ENCODE data around the gene MUL1. TPM values are rescaled to one million over a fixed set of nuclear protein-coding genes. Genes with fewer than 3 reads are reported as not detected.

The MUL1 gene
- total RNA-seq, 1 experiment from 2014 or later = 21.9 TPM

DNA sequence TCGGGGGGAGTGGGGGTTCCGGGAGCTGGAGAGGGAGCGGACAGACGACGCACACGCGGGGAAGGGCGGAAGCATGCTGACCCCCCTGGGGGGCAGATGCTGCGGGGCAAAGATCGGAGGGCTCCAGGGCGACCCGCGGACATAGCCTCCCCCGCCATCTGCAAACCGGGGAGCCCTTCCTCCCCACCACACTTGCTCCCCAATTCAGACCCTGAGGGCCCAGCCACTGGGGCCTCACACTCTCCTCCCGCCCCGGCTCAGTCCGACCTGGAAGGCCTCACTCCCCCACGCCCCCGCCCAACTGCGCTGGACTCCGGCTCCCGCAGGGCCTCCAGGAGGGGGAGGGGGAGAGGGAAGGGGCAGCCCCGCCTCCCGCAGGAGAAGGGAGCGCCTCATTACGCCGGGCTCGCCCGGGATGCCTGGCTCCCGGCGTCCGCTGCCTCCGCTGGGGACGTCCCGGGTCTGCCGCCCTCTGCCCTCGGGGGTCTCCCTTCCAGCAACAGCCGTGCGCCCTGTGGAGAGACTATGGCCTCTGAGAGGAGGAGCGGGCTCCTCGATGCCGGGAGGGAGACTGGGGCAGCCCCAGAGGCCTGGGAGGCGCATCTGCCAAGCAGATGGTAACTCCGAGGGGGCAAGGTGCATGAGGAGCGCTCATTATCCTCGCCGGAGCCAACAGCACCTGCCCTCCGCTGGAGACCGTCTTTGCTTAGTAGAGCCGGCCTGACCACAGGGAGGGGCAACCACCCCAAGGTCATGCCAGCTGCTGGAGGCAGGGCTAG is 21.3 kb downstream of the MUL1 start (continued):
- TF ChIP-seq, protein P1, sequence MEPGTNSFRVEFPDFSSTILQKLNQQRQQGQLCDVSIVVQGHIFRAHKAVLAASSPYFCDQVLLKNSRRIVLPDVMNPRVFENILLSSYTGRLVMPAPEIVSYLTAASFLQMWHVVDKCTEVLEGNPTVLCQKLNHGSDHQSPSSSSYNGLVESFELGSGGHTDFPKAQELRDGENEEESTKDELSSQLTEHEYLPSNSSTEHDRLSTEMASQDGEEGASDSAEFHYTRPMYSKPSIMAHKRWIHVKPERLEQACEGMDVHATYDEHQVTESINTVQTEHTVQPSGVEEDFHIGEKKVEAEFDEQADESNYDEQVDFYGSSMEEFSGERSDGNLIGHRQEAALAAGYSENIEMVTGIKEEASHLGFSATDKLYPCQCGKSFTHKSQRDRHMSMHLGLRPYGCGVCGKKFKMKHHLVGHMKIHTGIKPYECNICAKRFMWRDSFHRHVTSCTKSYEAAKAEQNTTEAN (CRISPR knock-in tag; IDR thresholded peaks at IDR 0.05) = no peak; the same call in 1 of the 2 replicates
- no peak for TF ChIP-seq NR2C2 (CRISPR knock-in tag; IDR thresholded peaks at IDR 0.05)
- TF ChIP-seq ZNF317 (CRISPR knock-in tag; IDR thresholded peaks at IDR 0.05; ENCODE audit: borderline replicate concordance, low read depth) = no peak
- peak; percentile 5; the same call in 1 of the 2 replicates for TF ChIP-seq FOXK1 (CRISPR knock-in tag; IDR thresholded peaks at IDR 0.05)
- TF ChIP-seq, protein P2, sequence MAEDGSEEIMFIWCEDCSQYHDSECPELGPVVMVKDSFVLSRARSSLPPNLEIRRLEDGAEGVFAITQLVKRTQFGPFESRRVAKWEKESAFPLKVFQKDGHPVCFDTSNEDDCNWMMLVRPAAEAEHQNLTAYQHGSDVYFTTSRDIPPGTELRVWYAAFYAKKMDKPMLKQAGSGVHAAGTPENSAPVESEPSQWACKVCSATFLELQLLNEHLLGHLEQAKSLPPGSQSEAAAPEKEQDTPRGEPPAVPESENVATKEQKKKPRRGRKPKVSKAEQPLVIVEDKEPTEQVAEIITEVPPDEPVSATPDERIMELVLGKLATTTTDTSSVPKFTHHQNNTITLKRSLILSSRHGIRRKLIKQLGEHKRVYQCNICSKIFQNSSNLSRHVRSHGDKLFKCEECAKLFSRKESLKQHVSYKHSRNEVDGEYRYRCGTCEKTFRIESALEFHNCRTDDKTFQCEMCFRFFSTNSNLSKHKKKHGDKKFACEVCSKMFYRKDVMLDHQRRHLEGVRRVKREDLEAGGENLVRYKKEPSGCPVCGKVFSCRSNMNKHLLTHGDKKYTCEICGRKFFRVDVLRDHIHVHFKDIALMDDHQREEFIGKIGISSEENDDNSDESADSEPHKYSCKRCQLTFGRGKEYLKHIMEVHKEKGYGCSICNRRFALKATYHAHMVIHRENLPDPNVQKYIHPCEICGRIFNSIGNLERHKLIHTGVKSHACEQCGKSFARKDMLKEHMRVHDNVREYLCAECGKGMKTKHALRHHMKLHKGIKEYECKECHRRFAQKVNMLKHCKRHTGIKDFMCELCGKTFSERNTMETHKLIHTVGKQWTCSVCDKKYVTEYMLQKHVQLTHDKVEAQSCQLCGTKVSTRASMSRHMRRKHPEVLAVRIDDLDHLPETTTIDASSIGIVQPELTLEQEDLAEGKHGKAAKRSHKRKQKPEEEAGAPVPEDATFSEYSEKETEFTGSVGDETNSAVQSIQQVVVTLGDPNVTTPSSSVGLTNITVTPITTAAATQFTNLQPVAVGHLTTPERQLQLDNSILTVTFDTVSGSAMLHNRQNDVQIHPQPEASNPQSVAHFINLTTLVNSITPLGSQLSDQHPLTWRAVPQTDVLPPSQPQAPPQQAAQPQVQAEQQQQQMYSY (CRISPR knock-in tag; IDR thresholded peaks at IDR 0.05) = no peak
- TF ChIP-seq OVOL2 (CRISPR knock-in tag; IDR thresholded peaks at IDR 0.05; ENCODE audit: borderline replicate concordance) = no peak
- TF ChIP-seq, protein P3, sequence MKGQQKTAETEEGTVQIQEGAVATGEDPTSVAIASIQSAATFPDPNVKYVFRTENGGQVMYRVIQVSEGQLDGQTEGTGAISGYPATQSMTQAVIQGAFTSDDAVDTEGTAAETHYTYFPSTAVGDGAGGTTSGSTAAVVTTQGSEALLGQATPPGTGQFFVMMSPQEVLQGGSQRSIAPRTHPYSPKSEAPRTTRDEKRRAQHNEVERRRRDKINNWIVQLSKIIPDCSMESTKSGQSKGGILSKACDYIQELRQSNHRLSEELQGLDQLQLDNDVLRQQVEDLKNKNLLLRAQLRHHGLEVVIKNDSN (CRISPR knock-in tag; IDR thresholded peaks at IDR 0.05) = no peak
- TF ChIP-seq, protein P4, sequence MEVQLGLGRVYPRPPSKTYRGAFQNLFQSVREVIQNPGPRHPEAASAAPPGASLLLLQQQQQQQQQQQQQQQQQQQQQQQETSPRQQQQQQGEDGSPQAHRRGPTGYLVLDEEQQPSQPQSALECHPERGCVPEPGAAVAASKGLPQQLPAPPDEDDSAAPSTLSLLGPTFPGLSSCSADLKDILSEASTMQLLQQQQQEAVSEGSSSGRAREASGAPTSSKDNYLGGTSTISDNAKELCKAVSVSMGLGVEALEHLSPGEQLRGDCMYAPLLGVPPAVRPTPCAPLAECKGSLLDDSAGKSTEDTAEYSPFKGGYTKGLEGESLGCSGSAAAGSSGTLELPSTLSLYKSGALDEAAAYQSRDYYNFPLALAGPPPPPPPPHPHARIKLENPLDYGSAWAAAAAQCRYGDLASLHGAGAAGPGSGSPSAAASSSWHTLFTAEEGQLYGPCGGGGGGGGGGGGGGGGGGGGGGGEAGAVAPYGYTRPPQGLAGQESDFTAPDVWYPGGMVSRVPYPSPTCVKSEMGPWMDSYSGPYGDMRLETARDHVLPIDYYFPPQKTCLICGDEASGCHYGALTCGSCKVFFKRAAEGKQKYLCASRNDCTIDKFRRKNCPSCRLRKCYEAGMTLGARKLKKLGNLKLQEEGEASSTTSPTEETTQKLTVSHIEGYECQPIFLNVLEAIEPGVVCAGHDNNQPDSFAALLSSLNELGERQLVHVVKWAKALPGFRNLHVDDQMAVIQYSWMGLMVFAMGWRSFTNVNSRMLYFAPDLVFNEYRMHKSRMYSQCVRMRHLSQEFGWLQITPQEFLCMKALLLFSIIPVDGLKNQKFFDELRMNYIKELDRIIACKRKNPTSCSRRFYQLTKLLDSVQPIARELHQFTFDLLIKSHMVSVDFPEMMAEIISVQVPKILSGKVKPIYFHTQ (CRISPR knock-in tag; IDR thresholded peaks at IDR 0.05) = no peak
- TF ChIP-seq, protein P5, sequence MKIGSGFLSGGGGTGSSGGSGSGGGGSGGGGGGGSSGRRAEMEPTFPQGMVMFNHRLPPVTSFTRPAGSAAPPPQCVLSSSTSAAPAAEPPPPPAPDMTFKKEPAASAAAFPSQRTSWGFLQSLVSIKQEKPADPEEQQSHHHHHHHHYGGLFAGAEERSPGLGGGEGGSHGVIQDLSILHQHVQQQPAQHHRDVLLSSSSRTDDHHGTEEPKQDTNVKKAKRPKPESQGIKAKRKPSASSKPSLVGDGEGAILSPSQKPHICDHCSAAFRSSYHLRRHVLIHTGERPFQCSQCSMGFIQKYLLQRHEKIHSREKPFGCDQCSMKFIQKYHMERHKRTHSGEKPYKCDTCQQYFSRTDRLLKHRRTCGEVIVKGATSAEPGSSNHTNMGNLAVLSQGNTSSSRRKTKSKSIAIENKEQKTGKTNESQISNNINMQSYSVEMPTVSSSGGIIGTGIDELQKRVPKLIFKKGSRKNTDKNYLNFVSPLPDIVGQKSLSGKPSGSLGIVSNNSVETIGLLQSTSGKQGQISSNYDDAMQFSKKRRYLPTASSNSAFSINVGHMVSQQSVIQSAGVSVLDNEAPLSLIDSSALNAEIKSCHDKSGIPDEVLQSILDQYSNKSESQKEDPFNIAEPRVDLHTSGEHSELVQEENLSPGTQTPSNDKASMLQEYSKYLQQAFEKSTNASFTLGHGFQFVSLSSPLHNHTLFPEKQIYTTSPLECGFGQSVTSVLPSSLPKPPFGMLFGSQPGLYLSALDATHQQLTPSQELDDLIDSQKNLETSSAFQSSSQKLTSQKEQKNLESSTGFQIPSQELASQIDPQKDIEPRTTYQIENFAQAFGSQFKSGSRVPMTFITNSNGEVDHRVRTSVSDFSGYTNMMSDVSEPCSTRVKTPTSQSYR (CRISPR knock-in tag; IDR thresholded peaks at IDR 0.05) = peak; percentile 76; the same call in 1 of the 2 replicates
- no peak for TF ChIP-seq IRF2 (CRISPR knock-in tag; IDR thresholded peaks at IDR 0.05; ENCODE audit: borderline replicate concordance, low read depth)
- TF ChIP-seq, protein P6, sequence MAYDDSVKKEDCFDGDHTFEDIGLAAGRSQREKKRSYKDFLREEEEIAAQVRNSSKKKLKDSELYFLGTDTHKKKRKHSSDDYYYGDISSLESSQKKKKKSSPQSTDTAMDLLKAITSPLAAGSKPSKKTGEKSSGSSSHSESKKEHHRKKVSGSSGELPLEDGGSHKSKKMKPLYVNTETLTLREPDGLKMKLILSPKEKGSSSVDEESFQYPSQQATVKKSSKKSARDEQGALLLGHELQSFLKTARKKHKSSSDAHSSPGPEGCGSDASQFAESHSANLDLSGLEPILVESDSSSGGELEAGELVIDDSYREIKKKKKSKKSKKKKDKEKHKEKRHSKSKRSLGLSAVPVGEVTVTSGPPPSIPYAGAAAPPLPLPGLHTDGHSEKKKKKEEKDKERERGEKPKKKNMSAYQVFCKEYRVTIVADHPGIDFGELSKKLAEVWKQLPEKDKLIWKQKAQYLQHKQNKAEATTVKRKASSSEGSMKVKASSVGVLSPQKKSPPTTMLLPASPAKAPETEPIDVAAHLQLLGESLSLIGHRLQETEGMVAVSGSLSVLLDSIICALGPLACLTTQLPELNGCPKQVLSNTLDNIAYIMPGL (CRISPR knock-in tag; IDR thresholded peaks at IDR 0.05) = no peak
- no peak for TF ChIP-seq ELF4 (CRISPR knock-in tag; IDR thresholded peaks at IDR 0.05; ENCODE audit: low read depth)
- TF ChIP-seq NFE2L1 (CRISPR knock-in tag; IDR thresholded peaks at IDR 0.05) = no peak
- TF ChIP-seq ZNF396 (CRISPR knock-in tag; IDR thresholded peaks at IDR 0.05; ENCODE audit: borderline replicate concordance) = no peak
- TF ChIP-seq ZNF423 (CRISPR knock-in tag; IDR thresholded peaks at IDR 0.05) = peak; percentile 43; the same call in 1 of the 2 replicates
- TF ChIP-seq TEAD4 (CRISPR knock-in tag; IDR thresholded peaks at IDR 0.05) = no peak
- no peak for TF ChIP-seq RELA (CRISPR knock-in tag; IDR thresholded peaks at IDR 0.05; ENCODE audit: borderline replicate concordance)
- TF ChIP-seq ZNF121 (CRISPR knock-in tag; IDR thresholded peaks at IDR 0.05) = no peak
- peak; percentile 78; the same call in 1 of the 2 replicates for TF ChIP-seq FOXP1 (CRISPR knock-in tag; IDR thresholded peaks at IDR 0.05; ENCODE audit: borderline replicate concordance)
- TF ChIP-seq CREM (CRISPR knock-in tag; IDR thresholded peaks at IDR 0.05) = no peak
- TF ChIP-seq TEAD1 (CRISPR knock-in tag; IDR thresholded peaks at IDR 0.05) = 0 out of 2 replicates have a peak, but pooled peaks have one; percentile 23
- TF ChIP-seq NFYB (CRISPR knock-in tag; conservative IDR thresholded peaks at IDR 0.05; ENCODE audit: low read depth) = no peak
- TF ChIP-seq TP53 (CRISPR knock-in tag; IDR thresholded peaks at IDR 0.05) = no peak
- no peak for TF ChIP-seq SOX15 (CRISPR knock-in tag; IDR thresholded peaks at IDR 0.05)
- no peak for TF ChIP-seq MYBL2 (CRISPR knock-in tag; IDR thresholded peaks at IDR 0.05)
- TF ChIP-seq SMAD3 (CRISPR knock-in tag; IDR thresholded peaks at IDR 0.05; ENCODE audit: borderline replicate concordance) = no peak
- no peak for TF ChIP-seq ZNF416 (CRISPR knock-in tag; IDR thresholded peaks at IDR 0.05)

Data from WTC11 (cell line).